SK-N-SH (cell line): ENCODE measurements around the gene KCNB1.
A peak's percentile ranks its signal among the peaks of the same experiment; 100 is the strongest.

ENCODE experiments used
- CTCF ChIP-seq: fragments of 200-600 bp; sonication (generic); IDR thresholded peaks from 2 replicates; pipeline ENCODE4 v1.6.1; 2017; ENCODE audit warnings: antibody characterized with exemption, mild to moderate bottlenecking, moderate library complexity
- ELF1 ChIP-seq: IDR thresholded peaks from 2 replicates; pipeline ENCODE4 v1.4.0; 2012
- EP300 ChIP-seq, 2 experiments: IDR thresholded peaks; 2 replicates each; pipeline versions ENCODE4 v1.4.0 to v1.6.1; 2012; ENCODE audit warnings: borderline replicate concordance in 1 of 2, low read depth in 1 of 2, low read length in 1 of 2
- FOSL2 ChIP-seq: IDR thresholded peaks from 2 replicates; pipeline ENCODE4 v1.4.0; 2012; ENCODE audit warnings: low read depth, mild to moderate bottlenecking, moderate library complexity, borderline replicate concordance
- POLR2AphosphoS5 ChIP-seq: IDR thresholded peaks from 2 replicates; pipeline ENCODE4 v1.6.1; 2012; ENCODE audit warnings: low read depth, low read length
- SMC3 ChIP-seq: IDR thresholded peaks from 2 replicates; pipeline ENCODE4 v1.6.1; 2012; ENCODE audit warnings: low read depth, low read length, improper control_type of control experiment
- TCF12 ChIP-seq: IDR thresholded peaks from 2 replicates; pipeline ENCODE4 v1.4.0; 2012
- USF2 ChIP-seq: fragments of 150-350 bp; IDR thresholded peaks from 2 replicates; pipeline ENCODE4 v1.6.1; 2017; ENCODE audit warnings: antibody characterized with exemption, low read length, low read depth, borderline replicate concordance
- YY1 ChIP-seq: IDR thresholded peaks from 2 replicates; pipeline ENCODE4 v1.4.0; 2012; ENCODE audit warnings: low read depth, mild to moderate bottlenecking
- ZBTB33 ChIP-seq: IDR thresholded peaks from 2 replicates; pipeline ENCODE4 v1.4.0; 2012; ENCODE audit warnings: low read depth, borderline replicate concordance

- TF ChIP-seq FOSL2 (no peak), YY1 (no peak), ELF1 (no peak), USF2 (no peak), CTCF (peak; percentile 56), EP300 (IDR thresholded peaks at IDR 0.05; ENCODE audit: borderline replicate concordance in 1 of 2, low read depth in 1 of 2, low read length in 1 of 2) (no peak), TCF12 (no peak), ZBTB33 (no peak), POLR2AphosphoS5 (no peak), SMC3 (peak; percentile 63)
Measured at GRCh38 chr20:49323622-49324238, 158.7 kb downstream of the KCNB1 start.
